ENCODE measurements around the gene ARMCX5. TPM values are rescaled to one million over a fixed set of nuclear protein-coding genes. Genes with fewer than 3 reads are reported as not detected.

Gene ARMCX5
- total RNA-seq, 2 experiments from 2014 or later: 9.4 TPM

Other genes with a start within 250 kb of the ARMCX5 start
- gene NXF2B, start 159.5 kb upstream of the ARMCX5 start, total RNA-seq: not detected
- gene TCP11X2, start 127.7 kb upstream of the ARMCX5 start, total RNA-seq: not detected
- gene TMSB15A, start 82.8 kb upstream of the ARMCX5 start, total RNA-seq: under 1 TPM in 1 of 2 experiments, not detected in 1; 0.54 TPM
- gene GPRASP1, start 52.0 kb downstream of the ARMCX5 start, total RNA-seq: 1 to 10 TPM; 3.0 to 3.9 TPM
- gene GPRASP2, start 112.9 kb downstream of the ARMCX5 start, total RNA-seq: under 1 TPM; 0.67 to 0.77 TPM
- 1 to 10 TPM; 1.3 to 2.0 TPM for gene GPRASP3, start 121.2 kb downstream of the ARMCX5 start, total RNA-seq